A673 (cell line): ENCODE measurements around the gene RTL1. TPM values are rescaled to one million over a fixed set of nuclear protein-coding genes. Genes with fewer than 3 reads are reported as not detected.

Experiments used
- BruUV-seq: library from RNA; stranded (reverse); fragments of 400-500 nt; replicated peaks from 2 replicates; lab custom pipeline; 2021; lab: Mats Ljungman, UMichigan
- CTCF ChIA-PET: fragments of 300-600 bp; sonication (Branson Sonifier 250); formaldehyde crosslinking; loops from one replicate; lab custom pipeline; 2022; ENCODE audit warnings: antibody characterized with exemption; lab: Charles Lee
- POLR2A ChIA-PET: fragments of 300-600 bp; sonication (Branson Sonifier 250); formaldehyde crosslinking; loops from one replicate; lab custom pipeline; 2022; ENCODE audit warnings: antibody characterized with exemption; ENCODE audit not compliant: low non-redundant PET; lab: Charles Lee
- DNase-seq: peaks from one replicate; pipeline ENCODE4 v3.0.0-alpha.2; 2015; ENCODE audit warnings: low spot score
- H3K27ac ChIP-seq: fragments of 200-600 bp; sonication (generic); 2 replicates; pipeline ENCODE4 v1.5.1; 2016; ENCODE audit warnings: mixed run types, low read depth, mild to moderate bottlenecking, mixed read lengths, antibody characterized with exemption, low read length; ENCODE audit not compliant: poor library complexity, severe bottlenecking
- H3K27me3 ChIP-seq: fragments of 200-600 bp; sonication (generic); replicated peaks from 2 replicates; pipeline ENCODE4 v1.6.1; 2017; ENCODE audit warnings: mixed run types, low read depth, mild to moderate bottlenecking, mixed read lengths, antibody characterized with exemption, low read length; ENCODE audit not compliant: insufficient read depth, poor library complexity
- H3K36me3 ChIP-seq: fragments of 200-600 bp; sonication (generic); 2 replicates; pipeline ENCODE4 v1.6.1; 2016; ENCODE audit warnings: mixed run types, mild to moderate bottlenecking, mixed read lengths, antibody characterized with exemption, low read length; ENCODE audit not compliant: insufficient read depth, poor library complexity, severe bottlenecking
- H3K4me1 ChIP-seq: fragments of 200-600 bp; sonication (generic); 2 replicates; pipeline ENCODE4 v1.6.1; 2017; ENCODE audit warnings: mixed run types, mild to moderate bottlenecking, mixed read lengths, antibody characterized with exemption, low read length; ENCODE audit not compliant: insufficient read depth, poor library complexity, severe bottlenecking
- H3K4me3 ChIP-seq: fragments of 200-600 bp; sonication (generic); 2 replicates; pipeline ENCODE4 v1.5.1; 2016; ENCODE audit warnings: low read depth, mixed run types, mild to moderate bottlenecking, mixed read lengths, low read length; ENCODE audit not compliant: poor library complexity, severe bottlenecking
- H3K9me3 ChIP-seq: fragments of 200-600 bp; sonication (generic); 2 replicates; pipeline ENCODE4 v1.6.1; 2016; ENCODE audit warnings: mixed run types, low read depth, mild to moderate bottlenecking, mixed read lengths, antibody characterized with exemption, low read length; ENCODE audit not compliant: poor library complexity, severe bottlenecking
- CTCF ChIP-seq: fragments of 300-800, 200-600 bp; sonication (generic); conservative IDR thresholded peaks from 2 replicates; pipeline ENCODE4 v1.5.1; 2017; ENCODE audit warnings: low read depth, mild to moderate bottlenecking, antibody characterized with exemption, low read length, moderate library complexity, mixed read lengths
- EZH2 ChIP-seq: fragments of 200-600 bp; sonication (generic); IDR thresholded peaks from 2 replicates; pipeline ENCODE4 v1.6.1; 2017; ENCODE audit warnings: borderline replicate concordance, low read depth, mild to moderate bottlenecking, mixed read lengths, antibody characterized with exemption, low read length; ENCODE audit not compliant: poor library complexity, severe bottlenecking
- intact Hi-C: fragments of 100-400 bp; cut with micrococcal nuclease; formaldehyde crosslinking; loops from one replicate; pipeline ENCODE4 v1.10.0; 2022; ENCODE audit not compliant: unreplicated experiment
- total RNA-seq: library from RNA; stranded (reverse); gene quantifications from 2 replicates; pipeline ENCODE4 v1.2.3, GENCODE V29; 2021

The RTL1 gene
- total RNA-seq, 1 experiment from 2014 or later = 0.09 TPM

GRCh38 chr14:100930270-100930669 is 26.7 kb upstream of the RTL1 start:
- intact Hi-C loops = no loop called here
- POLR2A ChIA-PET = no interaction called here
- no TSS peak for BruUV-seq
- Histone ChIP-seq H3K27me3 (no peaks in the 10 kb centered on the region), H3K9me3 (no peaks in the 10 kb centered on the region), H3K27ac (no peak overlapping the region), H3K36me3 (no peaks in the 10 kb centered on the region), H3K4me3 (no peak overlapping the region), H3K4me1 (no peaks in the 10 kb centered on the region)
- DNase-seq = no peak
- CTCF ChIA-PET = no interaction called here
- no peak for TF ChIP-seq EZH2
- no peak for TF ChIP-seq CTCF

- H3K4me1 ChIP-seq = no peaks in the 10 kb centered on the region
- H3K36me3 ChIP-seq = no peaks in the 10 kb centered on the region
- H3K4me3 ChIP-seq = no peak overlapping the region
- H3K9me3 ChIP-seq = no peaks in the 10 kb centered on the region
- no peak overlapping the region for H3K27ac ChIP-seq
- TF ChIP-seq CTCF (no peak), EZH2 (no peak)
- ChIA-PET CTCF (no interaction called here), POLR2A (no interaction called here)
- no TSS peak for BruUV-seq
- intact Hi-C loops = no loop called here
- H3K27me3 ChIP-seq = no peaks in the 10 kb centered on the region
- no peak for DNase-seq
Observed at GRCh38 chr14:100915560-100915959, 12.0 kb upstream of the RTL1 start.

- CTCF ChIA-PET = no interaction called here
- Histone ChIP-seq H3K4me1 (no peaks in the 10 kb centered on the region), H3K9me3 (no peaks in the 10 kb centered on the region), H3K27ac (no peak overlapping the region), H3K4me3 (no peak overlapping the region), H3K36me3 (no peaks in the 10 kb centered on the region), H3K27me3 (no peaks in the 10 kb centered on the region)
- no TSS peak for BruUV-seq
- DNase-seq = no peak
- TF ChIP-seq CTCF (no peak), EZH2 (no peak)
- POLR2A ChIA-PET = no interaction called here
- intact Hi-C loops = no loop called here
Observed at GRCh38 chr14:100914597-100915021, 11.1 kb upstream of the RTL1 start.
